ENCODE measurements around the gene ITGA1.
A peak's percentile ranks its signal among the peaks of the same experiment; 100 is the strongest.

The ITGA1 gene

DNA sequence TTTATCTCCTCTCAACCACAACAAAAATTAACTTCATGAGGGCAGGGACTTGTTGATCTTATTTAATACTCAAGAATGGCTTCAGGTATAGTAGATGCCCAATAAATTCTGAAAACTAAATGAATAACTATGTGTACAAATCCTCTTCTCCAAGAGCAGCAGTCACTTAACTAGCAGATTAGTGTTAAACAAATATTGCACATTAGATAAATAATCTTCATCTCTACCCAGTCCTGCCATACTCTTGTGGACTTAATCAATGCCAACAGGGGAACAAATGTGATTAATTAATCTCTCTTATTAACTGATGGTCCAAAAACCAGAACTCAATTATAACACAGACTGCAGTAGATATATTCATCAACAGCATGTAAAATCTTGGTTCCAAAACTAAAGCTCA lies 15.0 kb upstream of the ITGA1 start:
- DNase-seq (ENCODE audit: low spot score) = no peak

DNA sequence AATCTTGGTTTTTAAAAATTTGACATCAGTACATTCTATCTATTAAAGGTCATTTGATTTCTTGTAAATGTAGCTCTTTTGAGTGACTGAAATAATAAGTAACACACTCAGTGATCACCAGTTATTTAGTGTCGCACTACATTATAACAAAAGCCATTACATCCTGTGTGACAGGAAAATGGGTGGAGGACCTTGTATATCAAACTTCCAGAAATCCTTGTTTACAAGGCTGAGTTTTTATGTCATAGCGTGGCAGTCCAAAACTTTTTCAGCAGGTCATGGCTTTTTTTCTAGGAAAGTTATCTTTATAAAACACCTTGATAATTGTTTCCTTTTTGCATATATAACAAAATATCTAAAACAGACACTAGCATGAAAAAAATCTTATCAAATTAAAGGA lies 14.4 kb upstream of the ITGA1 start:
- no peak for DNase-seq (ENCODE audit: low spot score)

DNA sequence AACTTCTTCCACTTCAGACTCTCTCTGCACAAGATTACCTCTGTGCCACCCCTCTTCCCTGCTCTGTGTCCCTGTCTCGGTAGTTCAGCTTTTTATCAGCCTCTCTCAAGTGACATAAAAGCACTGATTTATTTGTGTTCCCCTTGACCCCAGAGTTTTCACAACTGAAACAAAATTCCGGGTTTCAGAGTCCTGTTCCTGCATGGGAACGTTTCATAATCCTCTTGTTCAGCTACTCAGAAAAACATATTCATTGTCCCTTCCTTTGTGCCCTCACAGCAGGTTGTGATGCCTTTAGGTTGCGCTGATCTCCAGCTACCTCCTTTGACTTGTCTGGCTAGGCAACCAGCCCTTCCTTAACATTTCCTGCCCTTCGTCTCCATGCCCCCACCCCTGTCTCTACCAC lies 13.7 kb upstream of the ITGA1 start:
- no peak for DNase-seq (ENCODE audit: low spot score)

DNA sequence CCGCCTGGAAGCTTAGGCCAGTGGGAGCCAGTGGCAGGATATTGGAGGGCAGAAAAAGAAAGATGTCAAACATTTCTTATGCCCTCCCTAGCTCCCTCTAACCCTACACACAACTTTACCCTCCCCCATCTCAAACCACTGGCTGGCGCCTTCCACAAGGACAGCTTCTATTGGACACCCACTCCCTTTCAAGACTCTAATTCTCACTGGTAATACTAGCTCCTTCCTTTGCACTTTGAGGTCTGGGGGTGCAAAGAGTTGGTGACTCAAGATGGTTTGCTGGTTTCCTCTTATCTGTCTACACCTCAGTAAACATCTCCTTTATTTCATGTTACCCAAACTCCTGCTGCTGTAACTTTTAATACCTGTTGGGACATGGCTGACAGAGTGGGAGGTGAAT lies 11.6 kb upstream of the ITGA1 start:
- no peak for DNase-seq (ENCODE audit: low spot score)

DNA sequence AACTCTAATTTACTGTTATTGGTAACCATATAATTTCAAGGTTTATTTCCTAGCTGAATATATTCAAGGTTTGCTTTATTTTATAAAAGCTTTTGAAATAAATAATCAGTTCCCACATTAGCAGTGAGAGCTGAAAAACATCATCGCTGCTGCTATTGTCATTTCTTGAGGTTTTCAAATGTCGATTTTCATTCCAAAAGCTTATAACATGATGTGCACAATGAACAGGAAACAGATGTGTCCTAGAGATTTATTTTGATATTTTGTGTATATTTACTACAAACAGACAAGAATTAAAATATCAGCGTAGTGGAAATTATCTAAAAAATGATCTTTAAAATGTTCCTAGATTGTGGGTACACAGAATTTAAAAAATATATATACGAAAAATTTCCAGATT lies 10.5 kb upstream of the ITGA1 start:
- DNase-seq (ENCODE audit: low spot score) = no peak

DNA sequence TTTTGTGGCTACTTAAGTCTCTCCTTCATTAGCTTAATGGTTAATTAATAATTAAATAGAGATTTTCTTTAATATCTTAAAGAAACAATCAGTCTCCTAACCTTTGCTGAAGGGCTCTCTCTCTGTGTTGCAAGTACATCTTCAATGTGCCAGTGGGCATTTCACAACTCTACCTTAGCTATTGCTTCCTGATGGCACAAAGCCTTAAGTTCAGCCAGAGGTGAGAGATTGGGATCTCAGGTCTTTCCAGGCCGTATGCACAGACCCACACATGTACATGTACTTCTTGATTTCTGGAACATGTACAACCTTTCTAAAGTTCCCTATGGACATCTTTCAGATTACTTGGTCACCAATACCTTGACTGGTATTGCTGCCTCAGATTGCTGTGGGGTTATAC lies 8.9 kb upstream of the ITGA1 start:
- no peak for DNase-seq (ENCODE audit: low spot score)

DNA sequence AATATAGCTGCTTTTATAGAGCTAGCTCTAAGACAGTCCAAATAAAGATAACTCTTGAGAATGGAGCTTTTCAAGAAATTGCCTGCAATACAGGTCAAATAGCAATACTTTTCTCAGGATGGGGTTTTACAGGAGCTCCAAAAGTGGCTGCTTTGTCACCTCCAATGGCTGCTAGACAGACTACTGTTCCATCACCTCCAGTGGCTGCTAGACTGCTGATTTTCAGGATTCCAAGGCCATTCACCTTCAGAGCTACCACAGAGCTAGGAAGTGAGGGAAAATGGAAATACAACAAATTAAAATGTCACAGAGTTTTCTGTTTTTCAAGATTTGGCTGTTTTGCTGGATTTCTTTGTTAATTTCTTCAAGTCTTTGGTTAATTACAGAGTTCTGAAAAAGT lies 8.5 kb upstream of the ITGA1 start:
- DNase-seq (ENCODE audit: low spot score) = no peak

DNA sequence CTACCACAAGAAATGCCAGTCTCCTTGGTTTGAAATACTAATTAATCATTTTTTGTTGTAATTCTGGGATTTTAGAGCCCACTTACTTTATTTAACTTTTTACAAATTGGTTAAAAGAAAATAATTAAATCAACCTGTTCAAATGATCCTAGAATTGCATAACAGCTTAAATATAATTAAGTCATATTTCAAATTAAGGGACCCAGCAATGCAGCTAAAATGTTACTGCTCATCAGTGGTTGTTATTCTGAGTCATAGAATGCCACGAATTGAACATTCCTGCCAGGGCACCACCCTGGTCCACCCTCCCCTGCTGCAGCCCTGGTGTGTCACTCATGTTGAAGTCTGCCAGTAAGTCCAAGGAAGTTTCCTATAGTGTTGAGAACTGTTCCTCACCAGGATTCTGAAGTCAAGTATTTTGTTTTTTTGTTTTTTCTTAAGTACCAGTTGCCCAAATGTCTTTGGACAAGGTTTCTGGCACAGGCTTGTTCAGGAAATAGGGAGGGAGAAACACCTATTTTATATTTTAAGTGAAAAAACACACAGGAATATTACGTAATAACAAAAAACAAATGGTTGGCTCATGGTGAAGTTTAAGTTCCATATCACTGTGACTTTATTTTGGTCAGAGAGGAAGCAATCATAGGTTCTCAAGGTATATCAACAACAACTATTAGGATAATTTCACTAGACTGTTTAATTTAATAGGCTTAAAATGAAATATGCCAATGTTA lies 4.3 kb upstream of the ITGA1 start:
- DNase-seq (ENCODE audit: low spot score) = no peak

DNA sequence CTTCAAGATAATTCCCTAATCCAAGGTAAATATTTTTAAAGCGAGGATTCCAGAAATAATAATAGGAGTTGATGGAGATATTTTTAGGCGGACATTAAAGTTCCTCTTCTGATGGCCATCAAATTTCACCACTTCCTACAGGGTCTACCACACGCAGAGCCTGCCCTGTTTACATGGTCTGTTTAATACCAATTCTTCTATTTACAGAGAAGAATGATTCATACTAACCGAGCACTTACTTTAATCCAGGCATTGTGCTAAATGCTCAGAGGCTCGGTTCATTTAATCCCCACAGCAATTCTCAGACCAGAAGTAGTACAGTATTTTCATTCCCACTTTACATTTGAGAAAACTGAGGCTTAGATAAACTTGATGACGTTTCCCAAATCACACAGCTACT lies 3.0 kb upstream of the ITGA1 start:
- no peak for DNase-seq (ENCODE audit: low spot score)

DNA sequence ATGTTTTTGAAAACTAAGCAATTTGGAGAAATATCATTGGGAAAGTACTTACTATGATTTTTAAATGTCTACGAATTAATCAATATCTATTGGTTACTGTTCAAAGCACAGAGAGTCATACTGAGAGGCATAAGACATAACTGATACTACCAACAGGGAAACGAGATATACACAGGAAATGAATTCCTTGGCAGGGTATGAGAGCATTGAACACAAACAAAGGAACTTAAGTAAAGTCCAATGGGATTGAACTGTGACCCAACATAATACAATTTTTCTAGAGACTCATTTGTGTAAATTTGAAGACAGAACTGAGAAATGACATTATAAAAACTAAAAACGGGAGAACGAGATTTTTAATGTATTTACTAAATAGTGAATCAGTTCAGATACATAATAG lies 1.3 kb upstream of the ITGA1 start:
- no peak for DNase-seq (ENCODE audit: low spot score)

DNA sequence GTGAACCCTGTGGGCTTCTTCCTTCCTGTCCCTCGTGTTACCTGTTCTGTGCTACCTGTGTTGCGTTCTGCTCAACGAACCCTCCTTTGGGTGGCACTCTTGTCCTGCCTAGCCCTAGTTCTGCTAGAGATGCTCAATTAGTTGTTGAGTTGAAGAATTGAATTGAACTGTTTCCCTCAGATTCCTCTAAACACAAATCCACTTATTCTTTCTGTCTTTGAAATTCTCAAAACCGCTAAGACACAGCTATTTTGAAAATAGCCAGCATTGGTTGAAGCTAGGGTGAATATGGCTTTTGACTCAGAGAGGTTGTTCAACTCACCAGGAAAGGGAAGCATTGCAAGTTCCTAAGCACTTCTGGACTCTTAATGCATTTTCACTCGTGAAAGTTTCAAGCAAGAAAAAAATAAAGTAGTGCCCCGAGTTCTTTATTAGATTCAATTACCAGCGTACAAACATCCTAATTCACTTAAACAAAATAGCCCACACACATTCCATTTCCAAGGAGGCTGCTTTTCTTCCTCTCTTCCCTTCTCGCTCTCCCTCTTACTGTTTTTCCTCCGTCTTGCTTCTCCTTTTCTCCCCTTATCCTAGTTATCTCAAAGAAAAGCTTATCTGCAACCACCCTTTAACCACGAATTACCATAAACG lies 642 bp upstream of the ITGA1 start:
- DNase-seq (ENCODE audit: low spot score) = no peak

DNA sequence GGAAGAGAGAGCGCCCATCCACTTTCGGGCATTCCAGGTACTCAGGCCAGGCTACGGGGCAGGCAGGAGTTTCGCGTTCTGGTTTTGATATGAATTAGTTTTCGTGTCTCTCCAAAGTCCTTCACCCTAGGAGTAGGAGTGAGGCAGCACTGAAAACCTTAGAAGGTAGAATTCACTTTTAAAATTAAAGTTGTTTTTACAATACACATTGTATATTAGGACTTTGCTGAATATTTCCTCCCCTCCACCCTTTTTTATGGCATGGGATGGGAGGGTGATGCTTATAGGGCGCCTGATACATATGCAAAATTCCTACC lies 747 bp downstream of the ITGA1 start:
- DNase-seq (ENCODE audit: low spot score) = no peak

DNA sequence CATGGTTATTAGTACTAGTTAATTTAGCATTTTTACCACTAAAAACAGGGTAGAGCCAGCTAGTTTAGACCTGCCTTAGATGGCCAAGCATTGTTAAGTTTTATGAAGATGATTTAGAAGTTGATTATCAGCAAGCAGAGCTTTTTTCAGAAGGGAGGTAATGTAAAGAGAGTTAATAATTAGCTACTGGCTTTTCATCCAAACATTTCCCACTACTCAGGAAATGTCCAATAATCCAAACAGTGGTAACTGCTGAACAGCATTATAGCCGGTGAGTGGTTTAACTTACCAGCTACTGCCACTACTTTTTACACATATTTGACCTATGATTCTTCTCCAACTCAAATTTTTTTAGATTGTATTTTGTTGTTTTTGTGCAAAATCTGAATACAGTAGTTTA lies 1.7 kb downstream of the ITGA1 start:
- no peak for DNase-seq (ENCODE audit: low spot score)

DNA sequence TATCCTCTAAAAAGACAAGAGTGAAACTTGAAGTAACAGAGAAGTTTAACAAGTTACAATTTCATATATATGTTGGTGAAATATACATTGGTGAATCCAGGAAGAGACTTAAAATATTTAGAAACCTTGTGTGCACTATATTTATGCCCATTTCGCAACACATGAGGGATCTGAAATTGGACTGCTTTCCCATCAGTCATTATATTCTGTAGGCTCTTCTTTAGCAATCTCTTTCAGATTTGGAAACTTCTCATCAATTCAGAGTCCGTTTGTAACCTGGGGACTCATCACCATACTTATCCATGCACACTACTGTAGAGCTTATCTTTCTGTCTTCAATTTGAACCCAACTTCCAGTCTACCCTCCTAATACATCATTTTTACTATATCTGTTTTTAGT lies 2.1 kb downstream of the ITGA1 start:
- DNase-seq (ENCODE audit: low spot score) = no peak

DNA sequence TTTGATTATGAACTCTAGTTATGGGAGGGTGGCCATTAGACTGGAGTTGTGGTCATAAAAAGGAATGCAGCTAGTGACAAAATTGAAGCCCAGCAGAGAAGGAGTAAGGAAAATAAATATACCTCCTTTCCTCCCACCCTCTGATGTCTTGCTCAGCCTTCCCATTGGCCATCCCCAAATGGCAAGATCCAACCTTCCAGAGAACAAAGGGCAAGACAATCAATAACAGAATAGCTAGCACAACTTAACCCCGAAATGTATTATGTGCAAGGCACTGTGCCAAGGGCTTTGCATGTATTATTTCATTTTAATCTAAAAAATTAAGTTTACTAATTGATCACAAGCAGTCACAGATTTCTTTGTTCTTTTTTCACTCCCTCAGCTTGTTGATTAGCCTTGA lies 3.6 kb downstream of the ITGA1 start:
- DNase-seq (ENCODE audit: low spot score) = no peak

DNA sequence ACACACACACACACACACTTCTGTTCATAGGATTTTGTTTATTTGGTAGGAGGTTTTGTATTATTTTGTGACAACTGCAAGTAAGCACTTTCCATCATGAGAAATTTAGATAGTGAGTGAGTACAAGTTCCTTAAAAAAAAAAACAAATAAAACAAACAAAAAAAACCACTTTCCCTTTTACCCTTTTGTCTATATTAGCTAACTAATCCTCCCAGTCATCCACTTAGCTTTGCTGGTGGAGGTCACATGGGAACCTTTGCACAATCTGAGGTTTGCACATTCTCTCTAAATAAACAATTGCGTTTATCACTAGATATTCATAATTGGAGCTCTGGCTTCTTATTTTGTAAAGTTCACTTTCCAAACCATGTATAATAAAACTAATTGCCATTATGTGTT lies 6.8 kb downstream of the ITGA1 start:
- DNase-seq (ENCODE audit: low spot score) = no peak

DNA sequence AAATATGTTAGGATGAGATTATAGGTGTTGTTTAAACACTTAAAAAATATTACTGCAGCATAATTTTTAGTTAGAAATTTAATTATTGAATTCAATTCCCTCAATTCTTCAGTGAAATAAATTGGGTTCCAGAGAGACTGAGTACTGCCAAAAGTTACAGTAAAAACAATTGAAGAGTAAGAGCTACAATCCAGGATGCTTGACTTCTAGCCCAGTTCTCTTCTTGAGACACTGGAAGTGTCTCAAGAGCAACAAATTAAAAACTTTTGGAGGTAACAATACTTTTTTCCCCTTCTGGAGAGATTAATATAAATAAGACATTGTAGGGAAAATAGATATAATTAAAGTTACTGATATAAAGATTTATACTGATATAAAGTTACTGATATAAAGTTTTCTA lies 8.3 kb downstream of the ITGA1 start:
- DNase-seq (ENCODE audit: low spot score) = no peak

DNA sequence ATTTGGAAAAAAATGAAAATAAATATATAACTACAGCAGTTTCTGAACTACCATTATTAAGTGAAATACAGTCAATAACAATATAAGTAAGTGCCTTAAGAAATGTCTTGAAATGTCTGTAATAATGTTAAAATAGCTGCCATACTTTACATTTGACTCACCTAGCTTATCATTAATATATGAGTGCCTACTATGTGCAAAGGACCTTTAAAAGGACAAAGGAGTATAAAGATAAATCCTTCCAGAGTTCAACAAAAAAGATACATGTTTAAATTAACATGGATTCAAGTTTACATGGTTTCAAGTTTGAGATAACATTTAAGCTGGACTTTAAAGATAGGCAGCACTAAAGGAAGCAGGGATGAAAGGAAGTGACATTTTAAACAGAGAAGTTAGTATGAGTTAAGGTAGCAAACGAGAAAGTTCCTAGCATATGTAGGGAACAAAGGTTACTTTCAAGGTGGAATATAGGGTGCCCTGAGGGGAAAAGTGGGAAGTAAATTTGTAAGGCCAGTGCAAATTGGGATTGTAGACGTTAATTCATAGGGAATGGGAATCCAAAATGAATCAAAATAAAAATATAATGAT lies 8.9 kb downstream of the ITGA1 start:
- no peak for DNase-seq (ENCODE audit: low spot score)

DNA sequence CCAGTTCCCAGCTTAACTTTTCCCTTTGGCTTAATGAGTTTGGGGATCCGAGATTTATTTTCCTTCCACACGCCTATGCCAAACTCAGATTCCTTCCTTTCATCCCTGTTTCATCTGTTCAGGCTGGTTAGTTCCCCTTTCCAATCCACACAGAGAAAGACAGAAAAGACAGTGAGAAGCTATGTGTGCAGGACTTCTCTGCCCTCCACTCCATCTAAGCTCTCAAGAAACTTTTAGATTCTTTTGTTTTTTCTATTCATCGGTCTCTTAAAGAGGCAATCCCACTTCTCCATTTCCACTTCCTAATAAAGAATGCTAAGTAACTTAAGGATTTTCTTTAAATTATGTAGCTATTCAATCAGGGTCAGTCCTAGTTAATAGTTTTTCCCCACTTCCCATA lies 11.2 kb downstream of the ITGA1 start:
- no peak for DNase-seq (ENCODE audit: low spot score)

DNA sequence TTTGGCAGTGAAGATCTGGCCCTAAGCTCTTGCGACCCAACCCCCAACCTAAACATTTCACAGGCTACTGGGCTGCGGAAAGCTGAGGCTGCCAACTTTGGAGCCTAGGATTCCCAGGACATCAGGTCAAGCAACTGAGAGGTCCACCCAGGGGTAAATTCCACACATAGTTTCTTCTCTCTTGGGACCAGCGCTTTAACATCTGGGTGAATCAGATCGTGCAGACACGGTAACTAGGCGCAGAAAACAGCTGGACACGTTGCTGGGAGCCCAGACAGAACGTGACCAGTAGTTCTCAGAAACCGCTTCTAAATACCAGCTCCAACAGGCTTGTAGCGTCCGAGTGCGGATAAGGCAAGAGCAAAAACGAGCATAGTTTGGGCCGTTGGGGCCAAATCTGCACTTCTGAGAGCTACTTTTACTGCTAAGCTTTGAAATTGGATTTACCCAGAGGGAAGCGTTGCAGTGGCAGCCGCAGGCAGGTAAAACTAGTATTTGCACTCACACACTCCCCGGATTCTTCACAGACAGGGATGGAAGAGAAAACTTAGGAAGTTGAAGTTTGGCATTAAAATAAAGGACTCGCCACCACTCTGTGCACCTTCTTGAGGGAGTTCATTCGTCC lies 11.8 kb downstream of the ITGA1 start:
- DNase-seq (ENCODE audit: low spot score) = no peak

DNA sequence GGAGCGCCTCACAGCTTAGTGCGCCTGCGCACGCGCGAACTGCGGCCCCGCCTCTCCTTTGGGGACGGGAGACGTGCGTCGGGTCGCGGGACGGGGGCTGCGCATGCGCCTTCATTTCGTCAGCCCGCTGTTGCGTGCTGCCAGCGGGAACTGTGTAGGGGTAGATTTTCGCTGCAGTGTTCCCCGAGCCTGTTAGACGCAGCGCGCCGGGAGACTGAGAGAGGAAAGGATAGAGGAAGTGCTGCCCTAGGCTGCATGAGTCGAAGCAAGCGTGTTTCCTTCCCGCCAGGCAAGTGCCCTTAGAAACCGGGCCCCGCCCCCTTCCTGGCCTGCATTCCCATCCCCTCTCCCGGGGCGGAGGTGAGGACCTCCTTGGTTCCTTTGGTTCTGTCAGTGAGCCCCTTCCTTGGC lies 12.3 kb downstream of the ITGA1 start:
- DNase-seq (ENCODE audit: low spot score) = peak; percentile 58

DNA sequence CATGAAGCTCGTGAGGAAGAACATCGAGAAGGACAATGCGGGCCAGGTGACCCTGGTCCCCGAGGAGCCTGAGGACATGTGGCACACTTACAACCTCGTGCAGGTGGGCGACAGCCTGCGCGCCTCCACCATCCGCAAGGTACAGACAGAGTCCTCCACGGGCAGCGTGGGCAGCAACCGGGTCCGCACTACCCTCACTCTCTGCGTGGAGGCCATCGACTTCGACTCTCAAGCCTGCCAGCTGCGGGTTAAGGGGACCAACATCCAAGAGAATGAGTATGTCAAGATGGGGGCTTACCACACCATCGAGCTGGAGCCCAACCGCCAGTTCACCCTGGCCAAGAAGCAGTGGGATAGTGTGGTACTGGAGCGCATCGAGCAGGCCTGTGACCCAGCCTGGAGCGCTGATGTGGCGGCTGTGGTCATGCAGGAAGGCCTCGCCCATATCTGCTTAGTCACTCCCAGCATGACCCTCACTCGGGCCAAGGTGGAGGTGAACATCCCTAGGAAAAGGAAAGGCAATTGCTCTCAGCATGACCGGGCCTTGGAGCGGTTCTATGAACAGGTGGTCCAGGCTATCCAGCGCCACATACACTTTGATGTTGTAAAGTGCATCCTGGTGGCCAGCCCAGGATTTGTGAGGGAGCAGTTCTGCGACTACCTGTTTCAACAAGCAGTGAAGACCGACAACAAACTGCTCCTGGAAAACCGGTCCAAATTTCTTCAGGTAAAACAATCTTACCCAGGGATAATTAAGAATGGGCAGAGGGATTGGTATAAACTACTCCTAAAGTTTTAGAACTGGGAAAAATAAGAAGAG lies 12.9 kb downstream of the ITGA1 start:
- DNase-seq (ENCODE audit: low spot score) = no peak

DNA sequence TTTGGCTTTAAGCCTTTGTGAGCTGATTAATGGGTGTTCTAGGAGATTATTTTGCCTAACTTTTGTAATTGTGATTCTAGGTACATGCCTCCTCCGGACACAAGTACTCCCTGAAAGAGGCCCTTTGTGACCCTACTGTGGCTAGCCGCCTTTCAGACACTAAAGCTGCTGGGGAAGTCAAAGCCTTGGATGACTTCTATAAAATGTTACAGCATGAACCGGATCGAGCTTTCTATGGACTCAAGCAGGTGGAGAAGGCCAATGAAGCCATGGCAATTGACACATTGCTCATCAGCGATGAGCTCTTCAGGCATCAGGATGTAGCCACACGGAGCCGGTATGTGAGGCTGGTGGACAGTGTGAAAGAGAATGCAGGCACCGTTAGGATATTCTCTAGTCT lies 13.6 kb downstream of the ITGA1 start:
- no peak for DNase-seq (ENCODE audit: low spot score)
